GM23248 (cell line): Measurements from ENCODE around the gene EGFR. TPM values are rescaled to one million over a fixed set of nuclear protein-coding genes. Genes with fewer than 3 reads are reported as not detected.

Source experiments
- DNase-seq: peaks from one replicate; pipeline ENCODE4 v3.0.0-alpha.2; 2015
- H2AFZ ChIP-seq: fragments of 200-600 bp; sonication (generic); 2 replicates; pipeline ENCODE4 v1.6.1; 2016; ENCODE audit warnings: antibody characterized with exemption
- H3F3A ChIP-seq: fragments of 200-600 bp; sonication (generic); 2 replicates; pipeline ENCODE4 v1.6.1; 2016; ENCODE audit warnings: mild to moderate bottlenecking, antibody characterized with exemption, mixed run types; ENCODE audit not compliant: insufficient read depth
- H3K27ac ChIP-seq: fragments of 200-600 bp; sonication (generic); 2 replicates; pipeline ENCODE4 v1.5.1; 2016; ENCODE audit warnings: mild to moderate bottlenecking
- H3K27me3 ChIP-seq: fragments of 200-600 bp; sonication (generic); replicated peaks from 2 replicates; pipeline ENCODE4 v1.6.1; 2016; ENCODE audit warnings: mild to moderate bottlenecking; ENCODE audit not compliant: insufficient read depth
- H3K36me3 ChIP-seq: fragments of 200-600 bp; sonication (generic); 2 replicates; pipeline ENCODE4 v1.6.1; 2016; ENCODE audit warnings: low read depth, mild to moderate bottlenecking
- H3K4me1 ChIP-seq: fragments of 200-600 bp; sonication (generic); 2 replicates; pipeline ENCODE4 v1.6.1; 2016; ENCODE audit warnings: mild to moderate bottlenecking; ENCODE audit not compliant: insufficient read depth
- H3K4me2 ChIP-seq: fragments of 200-600 bp; sonication (generic); one replicate; pipeline ENCODE4 v1.6.1; 2016; ENCODE audit warnings: mild to moderate bottlenecking; ENCODE audit not compliant: unreplicated experiment
- H3K4me3 ChIP-seq: fragments of 200-600 bp; sonication (generic); 2 replicates; pipeline ENCODE4 v1.5.1; 2016; ENCODE audit warnings: mild to moderate bottlenecking
- H3K79me2 ChIP-seq: fragments of 200-600 bp; sonication (generic); 2 replicates; pipeline ENCODE4 v1.6.1; 2016; ENCODE audit warnings: mild to moderate bottlenecking; ENCODE audit not compliant: insufficient read depth
- H3K9ac ChIP-seq: fragments of 200-600 bp; sonication (generic); 2 replicates; pipeline ENCODE4 v1.6.1; 2016; ENCODE audit warnings: mild to moderate bottlenecking
- H3K9me2 ChIP-seq: fragments of 200-600 bp; sonication (generic); 2 replicates; pipeline ENCODE4 v1.6.1; 2016; ENCODE audit warnings: mixed run types, mild to moderate bottlenecking, moderate library complexity; ENCODE audit not compliant: insufficient read depth
- H3K9me3 ChIP-seq: fragments of 200-600 bp; sonication (generic); one replicate; pipeline ENCODE4 v1.6.1; 2017; ENCODE audit warnings: low read depth
- H4K20me1 ChIP-seq: fragments of 200-600 bp; sonication (generic); 2 replicates; pipeline ENCODE4 v1.6.0; 2016; ENCODE audit not compliant: insufficient read depth
- EZH2 ChIP-seq: fragments of 200-600 bp; sonication (generic); IDR thresholded peaks from 2 replicates; pipeline ENCODE4 v1.6.1; 2018; ENCODE audit warnings: antibody characterized with exemption, mild to moderate bottlenecking; ENCODE audit not compliant: insufficient read depth, poor library complexity, severe bottlenecking
- EZH2phosphoT487 ChIP-seq: fragments of 200-600 bp; sonication (generic); IDR thresholded peaks from 2 replicates; pipeline ENCODE4 v1.6.1; 2018; ENCODE audit warnings: antibody characterized with exemption, moderate library complexity, mild to moderate bottlenecking, low read depth; ENCODE audit not compliant: insufficient read depth
- WGBS, 2 experiments: methylation state at CpG; one replicate each; pipeline ENCODE4 v1.1.6; 2015 to 2017; ENCODE audit warnings: low lambda C conversion rate in 2 of 2, low coverage in 1 of 2; ENCODE audit errors: missing lambda C conversion rate in 2 of 2; 5-methylcytosine and 5-hydroxymethylcytosine counted together
- in situ Hi-C: fragments of 300-500 bp; cut with MboI; formaldehyde crosslinking; loops from 2 replicates; pipeline ENCODE4 v1.15.0; 2020
- polyA plus RNA-seq: library from polyadenylated mRNA; unstranded; fragments of >200 nt; fragmentation: Nextera tagmentation; extraction: Ambion mirVana; gene quantifications from 2 replicates; pipeline ENCODE4 v1.2.1, GENCODE V29; 2016
- total RNA-seq: library from RNA; depleted of rRNA; stranded (reverse); fragments of >200 nt; shearing (Covaris generic); gene quantifications from 2 replicates; pipeline ENCODE4 v1.2.3, GENCODE V29; 2014

EGFR gene
- total and polyA plus RNA-seq, 2 experiments from 2014 or later = 48.7 to 53.5 TPM

GRCh38 chr7:55260676-55261385 is 242.0 kb downstream of the EGFR start:
- H3K27ac ChIP-seq = no peak overlapping the region
- no peaks in the 10 kb centered on the region for H3K9me3 ChIP-seq
- DNase-seq = no peak
- H3K27me3 ChIP-seq = peaks cover 15% of the 10 kb centered on the region
- H3K4me1 ChIP-seq = no peaks in the 10 kb centered on the region
- H3K36me3 ChIP-seq = no peaks in the 10 kb centered on the region
- no peaks in the 10 kb centered on the region for H3F3A ChIP-seq
- in situ Hi-C loops = loop anchor here (5.0 kb wide), 1 partner anchor 474 kb away; no protein-coding TSS in a partner anchor
- no peak overlapping the region for H2AFZ ChIP-seq
- H3K79me2 ChIP-seq = no peaks in the 10 kb centered on the region
- 82 to 93% methylated on average over 3 of the region's 3 CpGs for WGBS, 2 experiments
- no peaks in the 10 kb centered on the region for H4K20me1 ChIP-seq
- no peak overlapping the region for H3K4me2 ChIP-seq
- no peaks in the 10 kb centered on the region for H3K9me2 ChIP-seq
- TF ChIP-seq EZH2phosphoT487 (no peak), EZH2 (no peak)
- H3K4me3 ChIP-seq = no peak overlapping the region
- no peak overlapping the region for H3K9ac ChIP-seq
